NCI-H82 treated with DMSO at 0.1 percent for 48 hours (cell line): ENCODE measurements around the gene R3HDM2.
"Not testable (repeated sequence)": the region's sequence is repeated elsewhere in the genome, so short reads cannot be mapped to it uniquely, and the experiment has no call there.

Experiments used
- DNase-seq: peaks from one replicate; lab custom pipeline; 2025; ENCODE audit not compliant: unreplicated experiment; lab: John Stamatoyannopoulos, UW

R3HDM2 gene

DNA sequence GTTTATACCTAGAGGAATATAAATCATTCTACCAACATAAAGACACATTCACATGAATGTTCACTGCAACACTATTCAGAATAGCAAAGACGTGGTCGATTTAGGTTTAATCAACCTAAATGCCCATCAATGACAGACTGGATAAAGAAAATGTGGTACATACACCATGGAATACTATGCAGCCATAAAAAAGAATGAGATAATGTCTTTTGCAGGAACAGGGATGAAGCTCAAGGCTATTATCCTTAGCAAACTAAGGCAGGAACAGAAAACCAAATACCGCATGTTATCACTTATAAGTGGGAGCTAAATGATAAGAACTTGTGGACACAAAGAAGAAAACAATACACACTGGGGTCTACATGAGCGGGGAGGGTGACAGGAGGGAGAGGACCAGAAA is 94.5 kb downstream of the R3HDM2 start:
- DNase-seq: not testable (repeated sequence)

- DNase-seq: no peak
Measured at GRCh38 chr12:57334219-57334618, 96.6 kb downstream of the R3HDM2 start.

- DNase-seq: no peak
Measured at GRCh38 chr12:57332646-57333312, 98.1 kb downstream of the R3HDM2 start.

GRCh38 chr12:57330992-57331391 is 99.9 kb downstream of the R3HDM2 start:
- no peak for DNase-seq

GRCh38 chr12:57329219-57329618 is 101.6 kb downstream of the R3HDM2 start:
- DNase-seq: no peak

- no peak for DNase-seq
Measured at GRCh38 chr12:57325395-57325794, 105.4 kb downstream of the R3HDM2 start.

DNA sequence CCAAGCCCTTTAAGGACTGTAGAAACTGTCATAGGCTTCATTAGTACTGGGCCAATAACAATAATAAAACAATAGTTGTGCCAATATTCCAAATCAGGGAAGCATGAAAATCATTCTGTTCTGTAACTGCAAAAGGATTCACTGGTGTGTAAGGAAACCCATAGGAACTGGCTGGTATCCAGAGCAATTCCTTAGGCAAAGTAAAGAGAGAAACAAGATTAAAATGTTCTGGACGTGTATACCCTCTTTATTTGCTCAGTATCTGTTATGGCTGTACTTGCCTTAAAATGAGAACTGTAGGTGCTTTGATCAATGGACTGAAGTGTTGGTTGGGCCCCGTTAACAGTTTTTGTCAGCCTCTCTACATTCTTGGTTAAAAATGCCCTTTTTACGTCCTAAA is 107.4 kb downstream of the R3HDM2 start:
- DNase-seq: no peak

DNA sequence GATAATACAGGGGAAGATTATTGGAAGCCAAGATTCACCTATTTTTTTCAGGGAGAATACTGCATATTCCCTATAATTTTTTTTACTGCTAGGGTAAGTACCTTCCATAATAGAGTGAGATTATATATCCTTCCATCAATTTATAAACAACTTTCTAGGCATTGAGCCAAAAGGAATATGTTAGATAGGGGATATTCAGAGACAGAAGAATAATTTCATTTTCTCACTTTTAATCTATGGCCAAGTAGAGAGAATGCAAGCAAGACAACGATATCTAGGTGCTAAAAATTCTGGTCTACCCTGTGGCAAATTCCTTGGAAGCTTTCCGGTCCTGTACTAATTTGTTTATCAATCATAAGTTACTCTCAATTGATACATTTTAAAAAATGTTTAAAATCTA is 110.2 kb downstream of the R3HDM2 start:
- no peak for DNase-seq

DNA sequence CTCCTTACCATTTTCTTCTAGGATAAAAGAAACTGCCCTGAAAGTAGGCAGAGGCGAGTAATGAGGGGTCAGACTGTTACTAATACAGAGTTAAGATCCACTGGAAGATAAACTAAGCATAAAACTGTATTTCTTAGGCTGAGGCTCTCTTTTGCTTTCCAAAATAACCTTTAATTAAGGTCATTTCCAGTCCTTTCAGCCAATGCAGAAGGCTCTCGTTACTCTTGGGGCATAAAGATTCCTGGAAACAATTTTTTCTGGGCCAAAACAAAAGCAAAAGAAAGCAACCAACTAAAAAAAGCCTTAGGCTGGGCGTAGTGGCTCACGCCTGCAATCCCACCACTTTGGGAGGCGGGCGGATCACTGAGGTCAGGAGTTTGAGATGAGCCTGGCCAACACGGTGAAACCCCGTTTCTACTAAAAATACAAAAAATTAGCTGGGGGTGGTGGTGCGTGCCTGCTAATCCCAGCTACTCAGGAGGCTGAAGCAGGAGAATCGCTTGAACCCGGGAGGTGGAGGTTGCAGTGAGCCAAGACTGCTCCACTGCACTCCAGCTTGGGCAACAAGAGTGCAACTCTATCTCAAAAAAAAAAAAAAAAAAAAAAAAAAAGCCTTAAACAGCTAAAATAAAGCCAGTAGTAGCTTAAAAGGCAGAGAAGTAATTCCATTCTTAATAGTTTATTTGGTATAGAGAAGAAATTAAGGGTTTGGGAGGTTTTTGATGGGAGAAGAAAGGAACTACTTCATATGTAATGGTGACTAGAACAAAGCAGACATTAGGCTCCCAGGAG is 111.0 kb downstream of the R3HDM2 start:
- no peak for DNase-seq

DNA sequence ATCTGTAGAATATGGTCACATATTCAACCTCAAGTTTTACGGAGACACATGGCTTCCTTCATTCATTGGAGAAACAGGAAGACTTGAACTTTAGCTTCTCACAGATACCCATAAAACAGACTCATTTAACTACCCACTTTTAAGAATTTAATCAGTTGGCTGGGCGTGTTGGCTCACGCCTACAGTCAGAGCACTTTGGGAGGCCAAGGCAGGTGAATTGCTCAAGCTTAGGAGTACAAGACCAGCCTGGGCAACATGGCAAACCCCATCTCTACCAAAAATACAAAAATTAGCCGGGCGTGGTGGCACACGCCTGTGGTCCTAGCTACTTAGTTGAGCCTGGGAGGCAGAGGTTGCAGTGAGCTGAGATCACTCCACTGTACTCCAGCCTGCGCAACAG is 115.2 kb downstream of the R3HDM2 start:
- no peak for DNase-seq

DNA sequence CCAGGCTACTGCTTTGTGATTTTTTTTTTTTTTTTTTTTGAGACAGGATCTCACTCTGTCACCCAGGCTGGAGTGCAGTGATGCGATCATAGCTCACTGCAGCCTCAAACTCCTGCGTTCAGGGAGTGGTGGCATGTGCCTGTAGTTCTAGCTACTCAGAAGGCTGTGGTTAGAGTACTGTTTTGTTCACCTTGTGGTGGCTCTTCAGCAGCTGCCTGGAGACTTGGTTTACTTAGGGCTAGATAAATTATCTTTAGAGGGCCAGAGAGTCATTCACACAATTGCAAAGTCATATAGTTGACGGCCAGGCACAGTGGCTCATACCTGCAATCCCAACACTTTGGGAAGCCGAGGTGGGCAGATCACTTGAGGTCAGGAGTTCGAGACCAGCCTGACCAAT is 118.6 kb downstream of the R3HDM2 start:
- DNase-seq: not testable (repeated sequence)

DNA sequence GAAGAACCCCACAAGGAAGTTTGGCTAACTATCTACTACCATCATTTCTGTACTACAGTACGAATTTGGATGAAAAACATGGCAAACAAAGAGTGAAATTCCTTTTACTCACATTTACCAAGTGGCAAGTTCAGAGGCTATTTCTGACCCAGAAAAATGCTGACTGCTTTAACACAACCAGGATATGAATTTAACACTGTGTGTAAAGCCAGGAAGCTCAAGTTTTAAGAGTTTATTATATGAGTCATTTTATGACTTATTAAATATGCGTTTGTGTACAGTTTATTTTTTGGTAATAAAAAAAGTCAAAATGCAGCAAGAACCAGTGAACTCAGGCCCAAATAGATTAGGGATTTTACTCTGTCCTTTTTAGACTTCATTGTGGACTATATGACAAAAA is 121.4 kb downstream of the R3HDM2 start:
- DNase-seq: no peak

GRCh38 chr12:57300961-57301584 is 129.8 kb downstream of the R3HDM2 start:
- DNase-seq: no peak

DNA sequence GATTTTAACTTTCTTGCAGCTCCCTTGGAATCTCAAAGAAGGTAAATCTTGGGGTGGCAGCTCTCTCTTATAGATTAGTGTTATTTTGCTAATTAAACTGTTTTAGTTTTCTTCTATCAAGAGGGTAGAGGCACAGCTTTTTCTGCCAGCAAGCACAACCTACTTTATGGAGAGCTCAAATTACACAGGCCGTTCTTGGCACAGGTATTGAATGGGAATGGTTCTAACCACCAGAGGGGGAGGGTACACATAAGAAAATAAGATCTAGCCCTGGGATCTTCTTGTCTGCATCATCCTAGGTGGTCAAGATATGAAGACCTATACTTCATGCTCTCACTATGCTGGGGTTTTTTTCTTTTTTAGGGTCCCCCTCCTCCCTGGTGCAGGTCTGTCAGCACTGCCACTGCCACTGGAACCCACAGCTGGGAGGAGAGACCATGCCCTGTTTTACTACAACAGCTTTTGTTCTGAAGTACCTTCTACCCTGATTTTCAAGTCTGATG is 131.3 kb downstream of the R3HDM2 start:
- no peak for DNase-seq

DNA sequence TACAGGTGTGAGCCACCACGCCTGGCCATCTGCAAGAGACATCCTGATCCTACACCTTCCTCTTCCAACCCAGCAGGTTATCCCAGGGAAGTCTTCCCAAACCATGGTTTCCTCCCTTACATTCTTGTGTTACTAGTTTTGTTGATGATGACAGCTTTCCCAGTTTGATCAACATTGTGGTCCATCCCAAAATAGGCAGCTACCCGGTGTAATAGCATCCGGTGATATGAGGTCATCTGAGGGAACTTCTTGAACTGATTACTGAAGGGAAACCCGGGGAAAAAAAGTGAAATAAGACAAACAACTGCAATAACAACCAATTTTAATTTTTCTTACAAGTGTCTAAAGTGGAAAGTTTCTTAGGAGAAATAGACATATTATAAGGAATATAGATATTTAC is 134.6 kb downstream of the R3HDM2 start:
- DNase-seq: no peak

GRCh38 chr12:57282073-57282472 is 148.8 kb downstream of the R3HDM2 start:
- DNase-seq: not testable (repeated sequence)

DNA sequence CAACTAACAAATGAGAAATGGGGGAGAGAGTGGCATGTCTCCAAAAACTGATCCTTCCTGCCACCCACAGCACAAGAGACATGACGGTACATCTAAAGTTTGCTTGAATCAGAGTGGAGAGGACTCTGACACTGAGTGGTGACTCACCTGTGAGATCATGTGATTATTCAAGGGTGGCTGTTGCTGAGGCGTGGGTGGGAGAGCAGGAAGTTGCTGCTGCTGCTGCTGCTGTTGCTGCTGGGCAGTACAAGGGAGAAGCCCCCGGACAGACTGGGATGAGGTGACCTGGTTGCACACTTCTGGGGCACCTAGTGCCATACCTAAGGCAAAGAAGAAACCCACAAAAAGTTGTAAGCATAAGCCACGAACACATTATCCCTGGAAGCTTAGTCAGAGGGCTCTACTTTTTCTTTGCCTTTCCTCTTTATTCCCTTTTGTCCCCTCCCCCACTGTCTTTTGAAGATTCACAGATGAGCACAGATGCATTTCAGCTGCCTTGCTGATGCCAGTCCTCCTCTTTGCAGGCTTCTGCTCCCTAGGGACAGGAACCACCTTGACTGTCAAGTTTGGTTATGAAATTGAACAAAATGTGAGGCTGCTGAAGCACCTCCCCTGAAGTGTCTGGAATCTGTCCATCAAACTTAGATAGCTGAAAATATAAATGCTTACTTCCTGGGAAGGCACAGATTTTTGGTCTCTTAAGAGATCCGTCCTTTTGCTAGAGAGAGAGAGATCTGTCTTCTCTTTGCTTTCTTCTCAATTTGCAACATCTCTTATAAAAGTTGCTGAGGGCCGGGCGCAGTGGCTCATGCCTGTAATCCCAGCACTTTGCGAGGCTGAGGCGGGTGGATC is 150.4 kb downstream of the R3HDM2 start:
- no peak for DNase-seq

DNA sequence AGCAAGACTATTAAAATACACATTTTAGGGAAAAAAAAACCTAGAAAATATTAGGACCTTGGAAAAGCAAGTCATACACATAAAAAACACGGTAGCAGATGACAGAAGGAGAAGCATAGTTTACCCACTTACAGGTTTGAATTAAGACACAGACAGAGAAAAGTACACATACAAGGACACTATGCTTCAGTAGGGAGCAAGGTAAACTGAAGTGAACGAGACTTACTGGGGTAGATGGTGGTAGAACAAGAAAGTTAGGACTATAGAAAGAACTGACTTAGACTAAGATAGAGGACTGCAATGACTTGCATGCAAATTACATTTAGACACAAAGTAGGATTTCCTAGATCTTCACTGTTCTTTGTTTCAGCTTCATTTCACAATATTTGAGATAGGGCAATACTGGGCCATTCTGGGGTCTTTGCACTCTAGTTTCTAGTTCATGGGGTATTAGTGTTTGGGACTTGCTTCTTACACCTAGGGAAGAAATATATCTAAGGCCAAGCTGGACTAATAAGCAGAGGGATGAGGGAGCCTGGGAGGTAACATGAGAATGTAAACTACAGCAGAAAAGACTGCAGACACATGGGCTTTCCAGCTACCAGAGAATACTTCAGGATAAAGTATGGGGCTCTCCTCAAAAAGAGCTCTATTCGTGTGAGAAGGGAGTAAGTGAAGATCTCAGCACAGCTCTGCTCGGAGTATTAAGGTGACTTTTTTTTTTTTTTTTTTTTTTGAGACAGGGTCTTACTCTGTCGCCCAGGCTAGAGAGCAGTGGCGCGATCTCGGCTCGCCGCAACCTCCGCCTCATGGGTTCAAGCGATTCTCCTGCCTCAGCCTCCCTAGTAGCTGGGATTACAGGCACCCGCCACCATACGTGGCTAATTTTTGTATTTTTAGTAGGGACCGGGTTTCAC is 152.1 kb downstream of the R3HDM2 start:
- no peak for DNase-seq

- no peak for DNase-seq
Measured at GRCh38 chr12:57276935-57277563, 153.8 kb downstream of the R3HDM2 start.

GRCh38 chr12:57276233-57276632 is 154.6 kb downstream of the R3HDM2 start:
- not testable (repeated sequence) for DNase-seq
